Smooth muscle cell of the brain vasculature (primary cell): ENCODE results near the gene ICAM5.

Experiments used
- DNase-seq: peaks from one replicate; pipeline ENCODE4 v3.0.0-alpha.2; 2012; ENCODE audit warnings: low read depth, low spot score

Gene ICAM5

GRCh38 chr19:10344780-10345179, 55.0 kb downstream of the ICAM5 start:
- no peak for DNase-seq
